GM18519 (cell line): Measurements from ENCODE around the gene GALNT10.

ENCODE experiments used
- ATAC-seq: cut with Tn5 transposase; IDR thresholded peaks from one replicate; pipeline ENCODE4 v1.9.1; 2021; ENCODE audit warnings: mild to moderate bottlenecking, moderate library complexity; ENCODE audit not compliant: unreplicated experiment, low FRiP score

GALNT10 gene

DNA sequence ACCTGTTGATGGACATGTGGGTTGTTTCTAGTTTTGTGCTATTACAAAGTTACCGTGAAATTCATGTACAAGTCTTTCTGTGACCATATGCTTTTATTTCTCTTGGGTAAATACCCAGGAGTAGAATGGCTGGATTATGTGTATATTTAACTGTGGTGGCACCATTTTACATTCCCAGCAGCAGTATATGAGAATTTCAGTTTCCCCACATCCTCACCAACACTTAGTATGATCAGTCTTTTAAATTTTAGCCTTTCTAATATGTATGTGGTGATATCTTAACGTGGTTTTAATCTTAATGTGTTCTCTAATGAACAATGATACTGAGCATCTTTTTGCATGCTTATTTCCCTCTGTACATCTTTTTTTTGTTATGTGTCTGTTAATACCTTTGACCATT is 36.6 kb downstream of the GALNT10 start:
- ATAC-seq: no peak

DNA sequence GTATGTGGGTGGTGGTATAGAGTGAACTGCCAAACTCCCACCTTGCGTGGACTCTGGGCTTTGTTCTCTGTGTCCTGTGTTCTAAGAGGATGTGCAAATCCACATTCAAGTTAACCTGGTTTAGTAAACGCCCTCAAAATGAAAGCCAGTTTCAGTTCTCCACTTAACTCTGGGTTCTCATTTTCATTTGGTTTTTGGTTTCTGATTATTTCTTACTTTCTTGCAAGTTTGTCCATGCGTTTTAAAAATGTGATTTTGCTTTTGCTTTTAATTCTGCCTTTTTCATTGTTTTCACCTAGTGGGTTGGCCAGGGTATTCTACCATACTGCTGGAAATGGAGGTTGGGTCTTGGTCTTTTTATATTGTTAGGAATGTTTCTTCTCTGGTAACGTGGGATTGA is 38.2 kb downstream of the GALNT10 start:
- peak; percentile 89 for ATAC-seq

DNA sequence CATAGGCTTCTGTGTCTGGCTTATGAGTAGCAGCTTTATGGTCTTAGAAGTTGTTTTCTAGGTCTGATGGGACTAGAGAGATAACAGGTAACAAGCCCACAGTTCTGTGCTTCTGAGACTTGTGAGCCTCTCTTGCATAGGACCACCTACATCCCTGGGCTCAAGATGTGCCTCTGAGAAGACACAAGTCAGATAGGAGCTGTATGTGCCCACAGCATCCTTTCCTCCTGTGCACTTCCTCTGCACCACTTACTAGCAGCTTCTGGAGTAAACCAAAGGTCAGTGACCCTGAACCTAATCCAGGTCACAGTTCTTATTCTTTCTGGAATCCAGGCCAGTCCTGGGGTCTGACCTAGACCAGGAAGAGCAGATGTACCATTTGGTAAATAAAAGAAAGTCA is 40.0 kb downstream of the GALNT10 start:
- ATAC-seq: no peak

- ATAC-seq: no peak
These were observed 44.0 kb downstream of the GALNT10 start for GRCh38 chr5:154234551-154234950.

GRCh38 chr5:154236011-154236410 is 45.5 kb downstream of the GALNT10 start:
- no peak for ATAC-seq

GRCh38 chr5:154236536-154237375 is 46.2 kb downstream of the GALNT10 start:
- no peak for ATAC-seq

- ATAC-seq: no peak
These were observed 46.8 kb downstream of the GALNT10 start for GRCh38 chr5:154237376-154237743.

DNA sequence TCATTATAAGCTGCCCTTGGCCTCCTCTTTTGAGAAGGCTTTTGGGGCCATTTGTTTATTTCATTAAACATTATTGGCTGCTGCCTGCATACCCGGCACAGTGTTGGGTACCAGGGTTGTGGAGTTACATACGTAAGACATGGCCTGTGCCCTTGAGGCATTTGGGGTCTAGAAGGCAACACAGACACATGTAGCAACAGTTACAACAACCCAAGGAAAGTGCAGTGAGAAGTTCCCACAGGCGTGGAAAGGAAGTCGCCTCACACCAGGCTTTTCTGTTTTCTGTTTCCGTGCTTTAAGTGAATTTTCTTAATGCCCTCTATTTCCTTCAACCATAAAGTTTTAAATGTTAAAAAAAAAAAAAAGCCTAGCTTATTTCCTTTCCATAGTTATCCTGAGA is 47.4 kb downstream of the GALNT10 start:
- ATAC-seq: no peak

GRCh38 chr5:154238776-154239481 is 48.4 kb downstream of the GALNT10 start:
- ATAC-seq: no peak

DNA sequence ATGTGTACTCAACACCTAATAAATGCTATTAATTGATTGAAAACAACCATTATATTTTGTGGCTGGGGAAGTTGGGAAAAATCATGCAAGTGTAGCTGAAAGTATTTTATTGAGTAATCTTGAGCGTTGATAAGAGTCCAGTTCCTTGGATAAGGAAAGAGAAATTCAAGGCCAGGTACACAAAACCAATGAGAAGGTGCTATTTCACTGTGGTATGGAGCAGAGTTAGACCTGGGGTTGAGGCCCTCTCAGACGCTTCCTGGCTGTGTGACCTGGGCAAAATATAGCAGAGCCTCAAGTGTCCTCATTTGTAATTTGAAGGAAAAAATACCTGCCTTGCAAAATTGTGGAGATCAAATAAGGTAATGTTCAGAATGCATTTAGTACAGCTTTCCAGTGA is 50.1 kb downstream of the GALNT10 start:
- ATAC-seq: no peak

DNA sequence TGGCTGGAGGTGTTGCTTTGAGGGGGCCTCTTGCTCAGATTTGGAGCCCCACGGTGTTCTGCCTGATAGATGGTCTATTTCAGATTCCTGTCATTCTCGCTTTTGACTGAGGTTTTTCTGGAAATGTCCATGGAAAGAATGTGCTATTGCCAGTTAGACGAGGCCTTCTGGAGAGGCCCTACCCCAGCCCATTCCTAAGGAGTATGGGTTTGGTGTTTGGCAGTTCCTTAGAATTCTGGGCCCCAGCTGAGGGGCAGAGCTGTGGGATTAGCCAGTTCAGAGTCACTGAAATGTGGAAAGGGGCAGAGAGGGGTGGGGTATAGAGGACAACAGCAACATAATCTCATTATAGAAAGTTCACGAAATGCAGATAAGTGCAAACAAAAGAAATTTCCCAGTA is 50.5 kb downstream of the GALNT10 start:
- no peak for ATAC-seq

DNA sequence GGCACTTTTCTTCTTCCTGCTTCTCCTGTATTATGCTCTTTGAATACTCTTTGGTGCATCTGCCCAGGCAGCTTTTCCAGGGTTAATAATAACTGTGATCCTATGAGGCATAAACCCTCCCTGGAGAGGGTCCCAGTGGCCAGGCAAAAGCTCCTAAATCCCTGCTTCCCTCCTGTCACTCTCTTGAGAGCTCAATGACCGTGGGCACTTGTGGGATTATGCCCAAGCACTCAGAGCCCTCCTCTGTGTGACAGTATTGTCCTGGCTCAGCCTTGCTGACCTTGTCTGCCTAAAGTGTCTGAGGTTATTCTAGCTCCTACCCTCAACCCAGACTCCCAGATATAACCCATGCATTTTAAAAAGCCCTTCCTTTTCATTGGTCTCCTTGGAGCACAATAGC is 51.9 kb downstream of the GALNT10 start:
- ATAC-seq: no peak

- ATAC-seq: peak; percentile 48
These were observed 52.4 kb downstream of the GALNT10 start for GRCh38 chr5:154242964-154243376.

DNA sequence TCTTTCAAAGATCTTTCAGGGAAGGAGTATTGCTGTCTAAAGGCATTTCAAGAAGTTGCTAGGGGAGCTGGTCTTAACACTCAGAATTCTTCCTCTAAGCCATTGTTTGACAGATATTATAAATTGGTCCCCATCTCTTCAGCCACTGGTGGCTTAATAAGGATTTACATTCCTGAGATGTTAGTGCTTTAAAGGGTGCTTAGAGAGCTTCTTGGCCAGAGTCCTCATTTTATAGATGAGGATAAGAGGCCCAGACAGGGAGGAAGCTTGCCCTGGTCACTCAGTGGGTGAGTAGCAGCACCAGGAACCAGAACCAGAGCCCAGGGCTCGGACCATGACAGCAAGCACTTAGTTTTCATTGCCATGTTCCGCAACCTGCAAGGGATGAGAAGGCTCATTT is 53.2 kb downstream of the GALNT10 start:
- ATAC-seq: no peak

DNA sequence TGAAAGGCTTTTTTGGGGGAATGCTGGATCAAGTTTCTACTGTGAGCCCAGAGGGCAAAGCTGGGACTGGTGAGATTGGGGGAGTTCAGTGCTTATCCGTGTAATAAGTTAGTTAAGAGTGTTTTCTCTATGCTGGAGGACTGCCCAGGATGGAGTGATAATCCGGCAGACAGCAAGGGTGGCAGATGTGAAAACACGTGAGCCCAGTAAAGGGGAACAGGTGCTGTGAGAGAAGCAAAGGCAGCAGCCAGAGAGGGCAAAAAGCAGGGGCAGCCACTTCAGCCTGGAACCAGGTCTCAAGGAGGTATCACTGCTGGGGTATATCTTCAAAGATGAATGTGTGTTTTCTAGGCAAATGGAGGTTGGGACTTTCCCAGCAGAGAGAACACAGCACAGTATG is 53.9 kb downstream of the GALNT10 start:
- no peak for ATAC-seq

DNA sequence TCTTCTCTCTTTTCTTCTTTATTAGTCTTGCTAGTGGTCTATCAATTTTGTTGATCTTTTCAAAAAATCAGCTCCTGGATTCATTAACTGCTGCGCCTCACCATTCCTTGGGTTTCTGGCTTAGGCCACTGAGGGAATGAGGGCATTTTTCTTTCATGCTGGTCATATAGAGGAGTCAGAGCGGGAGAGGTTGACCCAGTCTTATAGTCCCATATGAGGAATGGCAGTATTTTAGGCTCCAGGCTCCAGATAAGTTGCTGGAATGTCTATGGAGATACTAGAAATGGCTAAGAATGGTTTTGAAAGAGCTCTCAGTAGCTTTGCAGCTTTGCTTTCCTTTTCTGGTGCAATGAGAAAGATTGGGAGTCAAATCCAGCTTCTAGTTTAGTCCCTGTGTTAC is 58.2 kb downstream of the GALNT10 start:
- ATAC-seq: no peak

- ATAC-seq: no peak
These were observed 59.3 kb downstream of the GALNT10 start for GRCh38 chr5:154249826-154250225.

GRCh38 chr5:154251529-154251928 is 61.0 kb downstream of the GALNT10 start:
- ATAC-seq: no peak

DNA sequence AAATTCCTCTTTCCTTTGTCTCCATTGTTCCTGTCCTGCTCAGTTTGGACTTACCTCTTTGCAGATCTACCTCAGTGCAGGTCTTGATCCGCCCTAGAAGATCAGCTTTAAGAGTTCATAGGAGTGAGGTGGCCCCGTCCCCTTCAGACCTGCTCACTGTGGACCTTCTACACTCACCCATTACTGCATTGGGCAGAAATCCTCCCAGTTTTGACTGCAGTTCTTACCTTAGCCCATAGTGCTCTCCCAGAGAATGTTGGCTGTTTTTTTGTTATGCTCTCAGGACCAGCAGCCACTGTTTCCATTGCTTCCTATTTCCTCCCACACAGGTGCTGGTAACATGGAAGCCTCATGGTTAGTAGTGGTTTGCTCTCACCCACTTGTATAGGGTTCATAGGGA is 63.3 kb downstream of the GALNT10 start:
- ATAC-seq: no peak

- ATAC-seq: no peak
These were observed 64.4 kb downstream of the GALNT10 start for GRCh38 chr5:154254896-154255295.

DNA sequence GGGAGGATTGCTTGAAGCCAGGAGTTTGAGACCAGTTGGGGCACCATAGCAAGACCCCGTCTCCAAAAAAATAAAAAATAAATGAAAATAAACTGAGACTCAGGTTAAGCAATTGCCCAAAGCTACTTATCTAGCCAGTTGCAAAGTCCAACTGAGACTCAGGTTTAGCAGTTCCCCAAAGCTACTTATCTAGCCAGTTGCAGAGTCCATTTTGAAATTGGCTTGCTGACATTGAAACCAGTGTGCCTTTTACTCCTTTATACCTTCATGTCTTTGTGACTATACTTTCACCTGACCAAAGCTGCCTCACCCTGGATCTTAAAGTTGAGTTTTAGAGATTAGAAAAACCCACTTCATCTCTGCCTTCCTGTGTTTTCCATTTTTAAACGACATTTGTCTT is 66.5 kb downstream of the GALNT10 start:
- ATAC-seq: no peak
